ENCODE data around the gene MAGOH. TPM values are rescaled to one million over a fixed set of nuclear protein-coding genes. Genes with fewer than 3 reads are reported as not detected.

MAGOH gene
- total and polyA plus RNA-seq, 10 of the 15 experiments (the other 5 are each of a cell fraction or from before 2014, with no cell fraction given) = 62.6 to 261 (median 89.8) TPM

DNA sequence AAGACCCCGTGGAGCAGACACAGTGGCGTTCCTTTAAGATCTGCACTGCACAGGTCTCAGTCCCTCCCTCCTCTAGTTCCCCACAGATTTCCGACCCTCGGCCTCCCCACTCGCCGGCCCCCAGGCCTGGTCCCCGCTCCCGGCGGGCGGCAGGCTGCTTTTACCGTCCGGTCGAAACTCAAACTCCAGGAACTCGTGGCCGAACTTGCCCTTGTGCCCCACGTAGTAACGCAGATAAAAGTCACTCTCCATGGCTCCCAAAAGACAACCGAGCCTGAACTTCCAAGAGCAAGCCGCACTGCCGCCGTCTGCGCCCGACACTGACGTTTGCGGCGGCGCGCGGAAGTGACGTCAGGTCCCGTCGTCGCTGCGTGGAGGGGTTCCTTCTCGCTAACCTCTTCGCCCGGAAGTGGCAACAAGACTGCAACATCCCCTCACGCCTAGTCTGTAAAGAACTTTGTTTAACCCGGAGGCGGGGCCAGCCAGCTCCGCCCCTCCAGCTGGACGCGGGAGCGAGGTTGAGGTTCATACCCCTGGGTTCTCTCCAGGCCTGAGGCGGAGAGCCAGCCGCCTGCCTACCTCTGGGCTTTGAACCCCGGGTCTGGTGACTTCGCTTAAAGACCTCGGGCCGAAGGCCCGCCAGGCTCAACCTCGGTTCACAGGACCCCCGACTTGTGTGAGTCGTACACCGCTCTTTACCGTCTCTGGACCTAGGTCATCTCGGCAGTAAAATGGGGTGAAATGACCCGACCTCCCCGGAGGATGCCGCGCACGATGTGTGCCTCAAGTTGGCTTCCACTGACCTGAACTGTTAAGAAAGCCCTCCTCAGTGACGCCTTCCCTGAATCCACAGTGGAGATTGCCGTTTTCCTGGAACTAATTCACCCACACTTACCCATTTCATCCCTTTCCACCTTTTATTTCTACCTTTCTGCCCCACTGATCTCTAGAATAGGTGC is at the start of gene MAGOH (continued):
- peak; percentile 72; the same call in 1 of the 2 replicates for TF ChIP-seq MAX (IDR thresholded peaks at IDR 0.05; ENCODE audit: low read depth, low read length)
- no peak for TF ChIP-seq RCOR1 (conservative IDR thresholded peaks at IDR 0.05; ENCODE audit: low read depth, low read length)
- TF ChIP-seq FOS (IDR thresholded peaks at IDR 0.05; ENCODE audit: borderline replicate concordance, extremely low read depth, insufficient read length) = no peak
- TF ChIP-seq SMARCA5 (IDR thresholded peaks at IDR 0.05) = 0 out of 2 replicates have a peak, but pooled peaks have one; percentile 34
- no peak for TF ChIP-seq FOXM1 (IDR thresholded peaks at IDR 0.05; ENCODE audit: low read depth, low read length)
- no peak for TF ChIP-seq PAX8 (IDR thresholded peaks at IDR 0.05)
- peak; percentile 85 for TF ChIP-seq KLF5 (IDR thresholded peaks at IDR 0.05; ENCODE audit: partially characterized antibody)
- TF ChIP-seq CTCF (IDR thresholded peaks at IDR 0.05 in 2 of 3, conservative IDR thresholded peaks at IDR 0.05 in 1 of 3; ENCODE audit: control insufficient read depth in 2 of 3, extremely low read depth in 1 of 3, insufficient read depth in 1 of 3, low read depth in 3 of 3, low read length in 3 of 3) = no peak
- TF ChIP-seq ZBTB40 (IDR thresholded peaks at IDR 0.05; ENCODE audit: borderline replicate concordance) = peak; percentile 94
- TF ChIP-seq HCFC1 (IDR thresholded peaks at IDR 0.05; ENCODE audit: low read length) = peak; percentile 84
- peak in 1 of 2 experiments; percentile 89; a peak in 2 of 4 replicates for TF ChIP-seq SRF (IDR thresholded peaks at IDR 0.05; ENCODE audit: low read depth in 2 of 2, low read length in 2 of 2)
- TF ChIP-seq TCF3 (IDR thresholded peaks at IDR 0.05; ENCODE audit: borderline replicate concordance, insufficient read depth, low read depth, low read length) = peak; percentile 72; the same call in 1 of the 2 replicates
- TF ChIP-seq CBX5 (IDR thresholded peaks at IDR 0.05; ENCODE audit: low read depth) = no peak
- no peak for TF ChIP-seq NFXL1 (IDR thresholded peaks at IDR 0.05; ENCODE audit: borderline replicate concordance)
- no peak for TF ChIP-seq WRNIP1 (IDR thresholded peaks at IDR 0.05; ENCODE audit: borderline replicate concordance, low read depth, low read length)
- TF ChIP-seq HDAC6 (IDR thresholded peaks at IDR 0.05; ENCODE audit: unreplicated experiment) = no peak
- TF ChIP-seq, protein P1, sequence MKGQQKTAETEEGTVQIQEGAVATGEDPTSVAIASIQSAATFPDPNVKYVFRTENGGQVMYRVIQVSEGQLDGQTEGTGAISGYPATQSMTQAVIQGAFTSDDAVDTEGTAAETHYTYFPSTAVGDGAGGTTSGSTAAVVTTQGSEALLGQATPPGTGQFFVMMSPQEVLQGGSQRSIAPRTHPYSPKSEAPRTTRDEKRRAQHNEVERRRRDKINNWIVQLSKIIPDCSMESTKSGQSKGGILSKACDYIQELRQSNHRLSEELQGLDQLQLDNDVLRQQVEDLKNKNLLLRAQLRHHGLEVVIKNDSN (IDR thresholded peaks at IDR 0.05; ENCODE audit: borderline replicate concordance, extremely low read length, insufficient read depth, low read depth, low read length) = no peak

Measured in GM12878 (cell line).